ENCODE results near the gene MYOM1. TPM values are rescaled to one million over a fixed set of nuclear protein-coding genes. Genes with fewer than 3 reads are reported as not detected.

Gene MYOM1
- total RNA-seq, 1 donor from 2014 or later: 0.46 TPM

DNA sequence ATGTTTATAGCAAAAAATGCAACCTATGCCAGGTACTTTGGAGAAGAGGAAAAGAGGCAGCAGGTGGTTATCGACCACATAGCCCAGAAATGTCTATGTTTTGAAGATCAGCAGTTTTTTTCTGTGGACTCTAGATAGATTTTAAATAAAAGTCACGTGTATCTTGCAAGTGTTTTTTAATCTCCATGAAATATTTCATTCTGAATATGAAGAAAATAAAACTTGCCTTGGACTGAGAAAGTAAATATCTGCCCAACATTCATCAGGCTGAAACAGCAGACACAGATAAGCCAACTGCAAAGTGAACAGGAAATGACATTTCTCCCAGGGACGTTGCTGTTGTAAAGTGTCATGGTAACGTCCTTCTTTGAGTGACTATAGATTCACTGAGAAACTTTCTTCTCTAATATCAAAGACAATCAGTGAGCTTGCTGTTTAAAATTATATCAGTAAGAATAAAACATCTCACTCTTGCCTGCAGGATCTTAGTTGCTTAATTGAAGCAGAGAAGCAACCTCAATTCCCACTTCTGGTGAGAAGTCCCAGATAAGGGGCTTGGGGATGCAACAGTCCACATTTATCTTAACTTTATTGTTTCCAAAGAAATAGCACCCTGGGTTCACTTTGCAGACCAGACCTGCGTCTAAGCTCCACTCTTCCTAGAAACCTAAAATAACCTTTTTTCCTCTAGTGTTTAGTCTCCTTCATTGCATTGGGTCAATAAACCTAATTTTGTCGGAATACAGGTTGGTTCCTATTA, 6.3 kb downstream of the MYOM1 start:
- Mint-ChIP-seq H3K27ac (ENCODE audit: unreplicated experiment) (no peak overlapping the region), H3K9me3 (ENCODE audit: unreplicated experiment) (peaks cover 4% of the 10 kb centered on the region), H3K27me3 (ENCODE audit: unreplicated experiment) (no peaks in the 10 kb centered on the region), H3K36me3 (ENCODE audit: unreplicated experiment) (no peaks in the 10 kb centered on the region), H3K4me1 (ENCODE audit: unreplicated experiment) (peaks cover 46% of the 10 kb centered on the region), H3K4me3 (ENCODE audit: unreplicated experiment) (no peak overlapping the region)
- DNase-seq (ENCODE audit: extremely low spot score, unreplicated experiment): no peak
- TF ChIP-seq, protein P1, sequence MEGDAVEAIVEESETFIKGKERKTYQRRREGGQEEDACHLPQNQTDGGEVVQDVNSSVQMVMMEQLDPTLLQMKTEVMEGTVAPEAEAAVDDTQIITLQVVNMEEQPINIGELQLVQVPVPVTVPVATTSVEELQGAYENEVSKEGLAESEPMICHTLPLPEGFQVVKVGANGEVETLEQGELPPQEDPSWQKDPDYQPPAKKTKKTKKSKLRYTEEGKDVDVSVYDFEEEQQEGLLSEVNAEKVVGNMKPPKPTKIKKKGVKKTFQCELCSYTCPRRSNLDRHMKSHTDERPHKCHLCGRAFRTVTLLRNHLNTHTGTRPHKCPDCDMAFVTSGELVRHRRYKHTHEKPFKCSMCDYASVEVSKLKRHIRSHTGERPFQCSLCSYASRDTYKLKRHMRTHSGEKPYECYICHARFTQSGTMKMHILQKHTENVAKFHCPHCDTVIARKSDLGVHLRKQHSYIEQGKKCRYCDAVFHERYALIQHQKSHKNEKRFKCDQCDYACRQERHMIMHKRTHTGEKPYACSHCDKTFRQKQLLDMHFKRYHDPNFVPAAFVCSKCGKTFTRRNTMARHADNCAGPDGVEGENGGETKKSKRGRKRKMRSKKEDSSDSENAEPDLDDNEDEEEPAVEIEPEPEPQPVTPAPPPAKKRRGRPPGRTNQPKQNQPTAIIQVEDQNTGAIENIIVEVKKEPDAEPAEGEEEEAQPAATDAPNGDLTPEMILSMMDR (IDR thresholded peaks at IDR 0.05): no peak

DNA sequence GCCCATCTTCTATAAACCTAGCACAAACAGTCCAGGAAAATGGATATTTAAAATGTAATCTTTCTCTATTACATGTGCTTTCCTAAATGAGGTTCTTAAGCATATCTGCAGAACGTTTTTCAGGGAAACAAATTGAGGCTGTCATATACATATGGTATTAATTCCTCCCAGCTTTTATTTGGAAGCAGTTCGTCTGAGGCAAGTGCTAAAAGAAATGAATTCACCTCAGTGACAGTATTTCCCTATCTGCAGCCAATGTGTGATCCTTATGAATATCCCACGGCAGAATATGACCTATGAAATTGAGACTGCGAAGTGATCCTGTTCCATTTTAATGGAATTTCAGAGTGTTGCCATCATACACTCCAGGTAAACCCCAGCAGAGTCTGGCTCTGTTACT, 7.1 kb downstream of the MYOM1 start:
- no peak for DNase-seq (ENCODE audit: extremely low spot score, unreplicated experiment)
- Mint-ChIP-seq H3K27me3 (ENCODE audit: unreplicated experiment) (no peaks in the 10 kb centered on the region), H3K27ac (ENCODE audit: unreplicated experiment) (no peak overlapping the region), H3K4me1 (ENCODE audit: unreplicated experiment) (peaks cover 38% of the 10 kb centered on the region), H3K36me3 (ENCODE audit: unreplicated experiment) (no peaks in the 10 kb centered on the region), H3K9me3 (ENCODE audit: unreplicated experiment) (peaks cover 4% of the 10 kb centered on the region), H3K4me3 (ENCODE audit: unreplicated experiment) (no peak overlapping the region)
- TF ChIP-seq, protein P1 (IDR thresholded peaks at IDR 0.05): no peak

- Mint-ChIP-seq H3K4me3 (ENCODE audit: unreplicated experiment) (no peak overlapping the region), H3K36me3 (ENCODE audit: unreplicated experiment) (no peaks in the 10 kb centered on the region), H3K9me3 (ENCODE audit: unreplicated experiment) (no peaks in the 10 kb centered on the region), H3K27ac (ENCODE audit: unreplicated experiment) (peak overlapping the region; percentile 5), H3K4me1 (ENCODE audit: unreplicated experiment) (peaks cover 29% of the 10 kb centered on the region), H3K27me3 (ENCODE audit: unreplicated experiment) (no peaks in the 10 kb centered on the region)
- DNase-seq (ENCODE audit: extremely low spot score, unreplicated experiment): no peak
- TF ChIP-seq, protein P1 (IDR thresholded peaks at IDR 0.05): no peak
Observed at GRCh38 chr18:3211236-3211992, 8.4 kb downstream of the MYOM1 start.

DNA sequence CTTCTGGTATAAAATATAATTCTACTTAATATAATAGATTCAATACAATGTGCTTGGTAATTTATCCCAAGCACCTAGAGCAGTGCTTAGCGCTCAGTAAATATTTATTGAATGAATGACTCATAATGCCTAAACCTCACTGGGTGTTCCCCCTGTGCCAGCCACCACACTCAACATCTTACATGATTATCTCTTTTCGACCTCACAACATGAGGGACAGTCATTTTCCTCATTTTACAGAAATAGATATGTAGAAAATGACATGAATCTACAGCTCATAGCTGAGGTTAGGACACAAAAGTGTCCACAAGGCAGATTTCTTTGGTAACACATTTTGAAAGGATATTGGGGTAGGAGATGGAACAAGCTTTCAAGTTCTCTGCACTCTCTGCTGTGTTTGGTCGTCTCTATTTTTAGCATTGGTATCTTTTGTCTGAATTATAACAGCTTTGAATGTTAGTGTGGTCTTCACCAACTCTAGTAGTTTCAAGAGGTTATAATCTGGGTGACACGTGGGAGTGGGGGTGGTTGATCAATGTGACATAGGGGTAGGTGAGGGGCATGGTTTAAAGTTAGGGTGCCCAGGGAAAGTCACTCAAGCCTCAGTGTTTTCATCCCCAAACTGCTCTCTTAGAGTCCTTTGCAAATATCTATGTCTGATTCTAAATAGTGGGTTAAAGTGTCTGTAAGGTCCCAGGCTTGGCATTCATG, 9.8 kb downstream of the MYOM1 start:
- Mint-ChIP-seq H3K4me1 (ENCODE audit: unreplicated experiment) (peaks cover 29% of the 10 kb centered on the region), H3K36me3 (ENCODE audit: unreplicated experiment) (no peaks in the 10 kb centered on the region), H3K4me3 (ENCODE audit: unreplicated experiment) (no peak overlapping the region), H3K27ac (ENCODE audit: unreplicated experiment) (no peak overlapping the region), H3K9me3 (ENCODE audit: unreplicated experiment) (peaks cover 3% of the 10 kb centered on the region), H3K27me3 (ENCODE audit: unreplicated experiment) (no peaks in the 10 kb centered on the region)
- TF ChIP-seq, protein P1 (IDR thresholded peaks at IDR 0.05): no peak
- no peak for DNase-seq (ENCODE audit: extremely low spot score, unreplicated experiment)

DNA sequence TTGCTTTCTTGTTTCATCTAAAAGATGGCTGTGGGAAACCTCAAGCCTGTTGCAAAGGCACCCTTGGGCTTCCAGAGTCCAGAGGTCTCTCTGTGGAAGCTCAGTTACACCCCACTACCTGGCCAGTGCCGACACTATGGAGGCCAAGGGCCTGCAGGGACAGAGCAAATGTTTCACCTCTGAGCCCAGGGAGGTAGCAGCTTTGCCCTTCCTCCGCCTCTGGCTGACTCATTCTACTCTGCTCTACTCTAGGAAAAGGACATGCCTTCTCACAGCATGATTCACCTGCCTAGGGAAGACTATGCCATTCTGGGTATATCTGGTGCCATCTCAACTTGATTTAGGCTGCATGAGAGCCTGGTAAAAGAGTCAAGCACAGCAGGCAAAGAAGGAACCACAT, 12.2 kb downstream of the MYOM1 start:
- peaks cover 21% of the 10 kb centered on the region for H3K4me1 Mint-ChIP-seq (ENCODE audit: unreplicated experiment)
- H3K27me3 Mint-ChIP-seq (ENCODE audit: unreplicated experiment): no peaks in the 10 kb centered on the region
- H3K9me3 Mint-ChIP-seq (ENCODE audit: unreplicated experiment): peaks cover 26% of the 10 kb centered on the region
- TF ChIP-seq, protein P1 (IDR thresholded peaks at IDR 0.05): no peak
- H3K4me3 Mint-ChIP-seq (ENCODE audit: unreplicated experiment): no peak overlapping the region
- H3K27ac Mint-ChIP-seq (ENCODE audit: unreplicated experiment): no peak overlapping the region
- peaks cover 3% of the 10 kb centered on the region for H3K36me3 Mint-ChIP-seq (ENCODE audit: unreplicated experiment)
- no peak for DNase-seq (ENCODE audit: extremely low spot score, unreplicated experiment)

Data from osteocyte (in vitro differentiated cells).